Activated naive CD8-positive, alpha-beta T cell treated with anti-CD3 and anti-CD28 coated beads for 36 hours (primary cell): ENCODE measurements around the gene FOXR2. TPM values are rescaled to one million over a fixed set of nuclear protein-coding genes. Genes with fewer than 3 reads are reported as not detected.

Experiments
- total RNA-seq, 2 experiments: library from RNA; stranded (reverse); gene quantifications; one replicate each; pipeline ENCODE4 v1.2.3, GENCODE V29; 2021

FOXR2 gene
- total RNA-seq, 2 experiments from 2014 or later = not detected

Other genes with a start within 250 kb of the FOXR2 start
- 10 to 100 TPM; 18.1 to 20.2 TPM for gene MAGEH1, start 171.3 kb upstream of the FOXR2 start, total RNA-seq
- 1 to 10 TPM; 1.3 to 2.0 TPM for gene USP51, start 133.6 kb upstream of the FOXR2 start, total RNA-seq
- 1 to 10 TPM; 5.5 to 6.5 TPM for gene RRAGB, start 94.3 kb downstream of the FOXR2 start, total RNA-seq